Panc1 (cell line): ENCODE data around the gene MACC1. TPM values are rescaled to one million over a fixed set of nuclear protein-coding genes. Genes with fewer than 3 reads are reported as not detected.

ENCODE experiments used
- ATAC-seq: fragments of 200-7000 bp; cut with Tn5 transposase; 2 replicates; pipeline ENCODE4 v1.9.1; 2020; ENCODE audit warnings: mild to moderate bottlenecking, moderate library complexity
- BruUV-seq: library from RNA; stranded (reverse); fragments of 400-500 nt; replicated peaks from 2 replicates; lab custom pipeline; 2021; lab: Mats Ljungman, UMichigan
- CTCF ChIA-PET: fragments of 300-600 bp; sonication (Branson Sonifier 250); formaldehyde crosslinking; loops from one replicate; lab custom pipeline; 2022; ENCODE audit warnings: antibody characterized with exemption; lab: Charles Lee
- POLR2A ChIA-PET: fragments of 300-600 bp; sonication (Branson Sonifier 250); formaldehyde crosslinking; loops from one replicate; lab custom pipeline; 2022; ENCODE audit warnings: antibody characterized with exemption; lab: Charles Lee
- DNase-seq: peaks from one replicate; pipeline ENCODE4 v3.0.0-alpha.2; 2010; ENCODE audit warnings: low read depth, low spot score
- H3K27ac ChIP-seq: 2 replicates; pipeline ENCODE4 v1.5.1; 2011; ENCODE audit warnings: mild to moderate bottlenecking, low read length, inconsistent platforms
- H3K27me3 ChIP-seq: fragments of 200-500 bp; sonication (Bioruptor generic); 2 replicates; pipeline ENCODE4 v1.6.0; 2014; ENCODE audit warnings: low read length, inconsistent platforms; ENCODE audit not compliant: control insufficient read depth, insufficient read depth
- H3K36me3 ChIP-seq: fragments of 200-500 bp; sonication (Bioruptor generic); 2 replicates; pipeline ENCODE4 v1.5.1; 2014; ENCODE audit warnings: inconsistent platforms, mild to moderate bottlenecking, low read length, moderate library complexity; ENCODE audit not compliant: control insufficient read depth, insufficient read depth
- H3K4me1 ChIP-seq: 2 replicates; pipeline ENCODE4 v1.5.1; 2011; ENCODE audit warnings: inconsistent platforms, mild to moderate bottlenecking, low read length, moderate library complexity; ENCODE audit not compliant: control insufficient read depth, insufficient read depth
- H3K4me3 ChIP-seq, 2 experiments: 2 replicates each; pipeline ENCODE4 v1.5.1; 2011 to 2012; ENCODE audit warnings: low read depth in 2 of 2, low read length in 2 of 2, mild to moderate bottlenecking in 2 of 2, inconsistent platforms in 1 of 2, moderate library complexity in 1 of 2
- H3K9me3 ChIP-seq: fragments of 200-500 bp; sonication (Bioruptor generic); 2 replicates; pipeline ENCODE4 v1.5.1; 2014; ENCODE audit warnings: low read depth, mild to moderate bottlenecking, inconsistent platforms, low read length, moderate library complexity; ENCODE audit not compliant: control insufficient read depth, insufficient read depth
- POLR2AphosphoS5 ChIP-seq: IDR thresholded peaks from 2 replicates; pipeline ENCODE4 v1.6.1; 2012; ENCODE audit warnings: mild to moderate bottlenecking, low read depth, low read length, moderate library complexity
- REST ChIP-seq, 2 experiments: IDR thresholded peaks; 2 replicates each; pipeline ENCODE4 v1.6.1; 2011 to 2012; ENCODE audit warnings: low read depth in 2 of 2, control low read depth in 1 of 2, low read length in 1 of 2, mild to moderate bottlenecking in 1 of 2, moderate library complexity in 1 of 2; ENCODE audit not compliant: insufficient read depth in 1 of 2
- SIN3A ChIP-seq: IDR thresholded peaks from 2 replicates; pipeline ENCODE4 v1.6.1; 2012; ENCODE audit warnings: low read depth, mild to moderate bottlenecking, low read length, moderate library complexity, borderline replicate concordance; ENCODE audit not compliant: insufficient read depth
- TCF7L2 ChIP-seq: IDR thresholded peaks from 2 replicates; pipeline ENCODE4 v1.6.1; 2011; ENCODE audit warnings: mild to moderate bottlenecking, low read depth, low read length, inconsistent platforms
- in situ Hi-C: cut with HindIII; loops from 2 replicates; pipeline ENCODE4 v1.10.0; 2016; ENCODE audit warnings: low sequenced_read_pairs, low pct_unique_long_range_greater_than_20kb
- intact Hi-C: fragments of 100-400 bp; cut with micrococcal nuclease; formaldehyde crosslinking; loops from one replicate; pipeline ENCODE4 v1.10.0; 2022; ENCODE audit not compliant: unreplicated experiment
- total RNA-seq: library from RNA; stranded (reverse); gene quantifications from one replicate; pipeline ENCODE4 v1.2.1, GENCODE V29; 2021; ENCODE audit not compliant: unreplicated experiment
- TF ChIP-seq, protein P1 (sequence below): fragments of 450-650 bp; IDR thresholded peaks from 2 replicates; pipeline ENCODE4 v1.5.1; 2017; ENCODE audit warnings: mild to moderate bottlenecking

Gene MACC1
- total RNA-seq, 1 experiment from 2014 or later, result 0.08 TPM

GRCh38 chr7:20136647-20137046 is 80.5 kb downstream of the MACC1 start:
- intact Hi-C loops, result no loop called here
- Histone ChIP-seq H3K27ac (no peak overlapping the region), H3K4me3 (no peak overlapping the region), H3K9me3 (no peaks in the 10 kb centered on the region), H3K36me3 (no peaks in the 10 kb centered on the region), H3K27me3 (no peaks in the 10 kb centered on the region), H3K4me1 (no peaks in the 10 kb centered on the region)
- ATAC-seq, result no peak
- DNase-seq, result no peak
- in situ Hi-C loops, result no loop called here
- no TSS peak for BruUV-seq
- no peak for TF ChIP-seq REST (IDR thresholded peaks at IDR 0.05; ENCODE audit: insufficient read depth in 1 of 2, low read depth in 2 of 2, low read length in 1 of 2)
- ChIA-PET CTCF (no interaction called here), POLR2A (no interaction called here)

DNA sequence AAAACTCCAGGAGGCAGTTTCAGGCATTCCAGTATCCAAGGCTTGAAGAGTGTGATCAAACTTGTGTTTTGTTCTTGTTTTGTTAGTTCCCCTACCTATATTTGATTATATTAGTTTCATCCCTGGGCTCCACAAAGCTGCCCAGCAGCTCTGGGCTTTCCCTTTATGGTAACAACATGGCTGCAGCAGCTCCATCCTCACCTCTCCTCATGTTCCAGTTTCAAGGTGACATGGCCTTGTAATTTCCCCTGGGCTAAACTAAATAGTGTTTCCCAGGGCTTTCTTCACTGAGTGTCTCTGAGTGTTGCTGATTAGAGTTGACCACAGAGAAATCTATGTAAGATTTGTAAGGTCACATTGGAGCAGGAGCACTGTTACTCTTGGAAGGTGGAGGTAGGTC is 83.4 kb downstream of the MACC1 start:
- ChIA-PET CTCF (no interaction called here), POLR2A (no interaction called here)
- no peak for DNase-seq
- no peaks in the 10 kb centered on the region for H3K27me3 ChIP-seq
- no peak overlapping the region for H3K4me3 ChIP-seq
- H3K4me1 ChIP-seq, result no peaks in the 10 kb centered on the region
- no TSS peak for BruUV-seq
- no peak overlapping the region for H3K27ac ChIP-seq
- no peaks in the 10 kb centered on the region for H3K9me3 ChIP-seq
- intact Hi-C loops (no loop called here), in situ Hi-C loops (no loop called here)
- TF ChIP-seq SIN3A (no peak), POLR2AphosphoS5 (no peak), REST (IDR thresholded peaks at IDR 0.05; ENCODE audit: insufficient read depth in 1 of 2, low read depth in 2 of 2, low read length in 1 of 2) (no peak), TCF7L2 (no peak)
- TF ChIP-seq, protein P1, sequence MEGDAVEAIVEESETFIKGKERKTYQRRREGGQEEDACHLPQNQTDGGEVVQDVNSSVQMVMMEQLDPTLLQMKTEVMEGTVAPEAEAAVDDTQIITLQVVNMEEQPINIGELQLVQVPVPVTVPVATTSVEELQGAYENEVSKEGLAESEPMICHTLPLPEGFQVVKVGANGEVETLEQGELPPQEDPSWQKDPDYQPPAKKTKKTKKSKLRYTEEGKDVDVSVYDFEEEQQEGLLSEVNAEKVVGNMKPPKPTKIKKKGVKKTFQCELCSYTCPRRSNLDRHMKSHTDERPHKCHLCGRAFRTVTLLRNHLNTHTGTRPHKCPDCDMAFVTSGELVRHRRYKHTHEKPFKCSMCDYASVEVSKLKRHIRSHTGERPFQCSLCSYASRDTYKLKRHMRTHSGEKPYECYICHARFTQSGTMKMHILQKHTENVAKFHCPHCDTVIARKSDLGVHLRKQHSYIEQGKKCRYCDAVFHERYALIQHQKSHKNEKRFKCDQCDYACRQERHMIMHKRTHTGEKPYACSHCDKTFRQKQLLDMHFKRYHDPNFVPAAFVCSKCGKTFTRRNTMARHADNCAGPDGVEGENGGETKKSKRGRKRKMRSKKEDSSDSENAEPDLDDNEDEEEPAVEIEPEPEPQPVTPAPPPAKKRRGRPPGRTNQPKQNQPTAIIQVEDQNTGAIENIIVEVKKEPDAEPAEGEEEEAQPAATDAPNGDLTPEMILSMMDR, result no peak
- H3K36me3 ChIP-seq, result no peaks in the 10 kb centered on the region
- no peak for ATAC-seq
